Colonic mucosa (tissue), 4 donors: ENCODE data around the gene PCSK4. TPM values are rescaled to one million over a fixed set of nuclear protein-coding genes. Genes with fewer than 3 reads are reported as not detected.
A peak's percentile ranks its signal among the peaks of the same experiment; 100 is the strongest.

Experiments used
- DNase-seq: peaks from one replicate; pipeline ENCODE4 v3.0.0-alpha.2; 2020
- H3K27ac ChIP-seq: fragments of 200-600 bp; one replicate; pipeline ENCODE4 v1.8.0; 2021
- H3K27me3 ChIP-seq: fragments of 200-600 bp; one replicate; pipeline ENCODE4 v1.8.0; 2021
- H3K36me3 ChIP-seq: fragments of 200-600 bp; one replicate; pipeline ENCODE4 v1.8.0; 2021
- H3K4me1 ChIP-seq: fragments of 200-600 bp; one replicate; pipeline ENCODE4 v1.8.0; 2021; ENCODE audit warnings: mild to moderate bottlenecking
- H3K4me3 ChIP-seq: fragments of 200-600 bp; one replicate; pipeline ENCODE4 v1.8.0; 2021
- H3K9ac ChIP-seq, 2 donors: one replicate each; pipeline ENCODE4 v1.7.0; 2013; ENCODE audit warnings: control low read depth in 2 of 2, low read depth in 2 of 2, low read length in 2 of 2
- H3K9me3 ChIP-seq: fragments of 200-600 bp; one replicate; pipeline ENCODE4 v1.8.0; 2021
- CTCF ChIP-seq: fragments of 200-600 bp; IDR thresholded peaks from one replicate; pipeline ENCODE4 v1.8.0; 2022; ENCODE audit warnings: antibody characterized with exemption, mild to moderate bottlenecking
- intact Hi-C: fragments of 100-400 bp; cut with DNase I; formaldehyde crosslinking; loops from one replicate; pipeline ENCODE4 v1.14.1; 2022
- total RNA-seq, 2 donors: library from RNA; stranded (reverse); fragmentation: NEBNext Ultra II Directional in 1 of 2; extraction: Animal tissue kit (Norgen Biotek cat#: 25700) in 1 of 2; gene quantifications; one replicate each; pipeline ENCODE4 v1.2.1, GENCODE V29; 2021
- donor health status: healthy.
- donor health status: DM: no; HTN: no; CAD: no.
- donor health status: DM: no; HTN: no; CAD: no.

The PCSK4 gene
- total RNA-seq, 2 donors from 2014 or later = 4.1 to 5.8 TPM

GRCh38 chr19:1509602-1510441, 19.7 kb upstream of the PCSK4 start:
- Histone ChIP-seq H3K27me3 (peaks cover 4% of the 10 kb centered on the region), H3K9me3 (no peaks in the 10 kb centered on the region), H3K4me3 (no peak overlapping the region), H3K27ac (no peak overlapping the region), H3K9ac (peak overlapping the region in 1 of 2 donors; percentile 34), H3K36me3 (no peaks in the 10 kb centered on the region), H3K4me1 (no peaks in the 10 kb centered on the region)
- DNase-seq = no peak
- no peak for TF ChIP-seq CTCF
- intact Hi-C loops = loop anchor here (10.0 kb wide), 1 partner anchor 225 kb away; the partner anchor contains the start of gene EFNA2

- peak overlapping the region in 1 of 2 donors; percentile 24 for H3K9ac ChIP-seq
- peaks cover 13% of the 10 kb centered on the region for H3K27me3 ChIP-seq
- no peak overlapping the region for H3K27ac ChIP-seq
- intact Hi-C loops = no loop called here
- H3K4me3 ChIP-seq = peak overlapping the region; percentile 32
- DNase-seq = no peak
- H3K9me3 ChIP-seq = no peaks in the 10 kb centered on the region
- TF ChIP-seq CTCF = no peak
- H3K36me3 ChIP-seq = no peaks in the 10 kb centered on the region
- peaks cover 2% of the 10 kb centered on the region for H3K4me1 ChIP-seq
These were observed 18.3 kb upstream of the PCSK4 start for GRCh38 chr19:1508507-1508856.

GRCh38 chr19:1507763-1508506, 17.8 kb upstream of the PCSK4 start:
- no peak for TF ChIP-seq CTCF
- Histone ChIP-seq H3K27ac (peak overlapping the region; percentile 69), H3K9me3 (no peaks in the 10 kb centered on the region), H3K27me3 (peaks cover 18% of the 10 kb centered on the region), H3K36me3 (no peaks in the 10 kb centered on the region), H3K9ac (peak overlapping the region in 1 of 2 donors; percentile 72), H3K4me1 (peaks cover 7% of the 10 kb centered on the region), H3K4me3 (peak overlapping the region; percentile 32)
- intact Hi-C loops = no loop called here
- DNase-seq = peak; percentile 90

GRCh38 chr19:1507192-1507660, 17.1 kb upstream of the PCSK4 start:
- H3K27ac ChIP-seq = no peak overlapping the region
- no peaks in the 10 kb centered on the region for H3K9me3 ChIP-seq
- no peaks in the 10 kb centered on the region for H3K36me3 ChIP-seq
- intact Hi-C loops = no loop called here
- peaks cover 7% of the 10 kb centered on the region for H3K4me1 ChIP-seq
- H3K4me3 ChIP-seq = no peak overlapping the region
- H3K9ac ChIP-seq = no peak overlapping the region
- peaks cover 23% of the 10 kb centered on the region for H3K27me3 ChIP-seq
- no peak for TF ChIP-seq CTCF
- no peak for DNase-seq

GRCh38 chr19:1505991-1506881, 16.1 kb upstream of the PCSK4 start:
- Histone ChIP-seq H3K4me3 (no peak overlapping the region), H3K27me3 (peaks cover 19% of the 10 kb centered on the region), H3K9me3 (no peaks in the 10 kb centered on the region), H3K4me1 (peaks cover 7% of the 10 kb centered on the region), H3K36me3 (no peaks in the 10 kb centered on the region), H3K9ac (no peak overlapping the region), H3K27ac (no peak overlapping the region)
- DNase-seq = no peak
- intact Hi-C loops = no loop called here
- no peak for TF ChIP-seq CTCF
